ENCODE data around the gene RPL11. TPM values are rescaled to one million over a fixed set of nuclear protein-coding genes. Genes with fewer than 3 reads are reported as not detected.
A peak's percentile ranks its signal among the peaks of the same experiment; 100 is the strongest.

RPL11 gene
- total RNA-seq, 1 experiment from 2014 or later: 1,206 TPM

DNA sequence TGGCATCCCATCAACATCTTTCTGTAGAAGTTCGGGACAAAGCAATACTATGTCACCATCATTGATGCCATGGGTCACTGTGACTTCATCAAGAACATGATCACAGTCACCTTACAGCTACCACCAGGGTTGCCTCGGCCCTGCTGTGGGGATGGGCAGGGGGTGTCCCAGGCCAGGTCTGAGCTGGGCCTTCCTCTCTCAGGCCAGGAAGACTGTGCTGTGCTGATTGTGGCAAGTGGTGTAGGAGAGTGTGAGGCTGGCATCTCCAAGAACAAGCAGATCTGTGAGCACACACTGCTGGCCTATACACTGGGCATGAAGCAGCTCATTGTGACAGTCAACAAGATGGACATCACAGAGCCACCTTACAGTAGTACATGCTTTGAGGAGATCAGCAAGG lies 20.9 kb upstream of the RPL11 start:
- no peaks in the 10 kb centered on the region for H3K36me3 ChIP-seq (ENCODE audit: insufficient read depth, low read length, poor library complexity, severe bottlenecking)
- DNase-seq (ENCODE audit: low spot score): no peak
- intact Hi-C loops (cut with micrococcal nuclease; ENCODE audit: unreplicated experiment): no loop called here
- H3K27ac ChIP-seq (ENCODE audit: low read depth, low read length, poor library complexity, severe bottlenecking): no peak overlapping the region
- TF ChIP-seq, protein P1, sequence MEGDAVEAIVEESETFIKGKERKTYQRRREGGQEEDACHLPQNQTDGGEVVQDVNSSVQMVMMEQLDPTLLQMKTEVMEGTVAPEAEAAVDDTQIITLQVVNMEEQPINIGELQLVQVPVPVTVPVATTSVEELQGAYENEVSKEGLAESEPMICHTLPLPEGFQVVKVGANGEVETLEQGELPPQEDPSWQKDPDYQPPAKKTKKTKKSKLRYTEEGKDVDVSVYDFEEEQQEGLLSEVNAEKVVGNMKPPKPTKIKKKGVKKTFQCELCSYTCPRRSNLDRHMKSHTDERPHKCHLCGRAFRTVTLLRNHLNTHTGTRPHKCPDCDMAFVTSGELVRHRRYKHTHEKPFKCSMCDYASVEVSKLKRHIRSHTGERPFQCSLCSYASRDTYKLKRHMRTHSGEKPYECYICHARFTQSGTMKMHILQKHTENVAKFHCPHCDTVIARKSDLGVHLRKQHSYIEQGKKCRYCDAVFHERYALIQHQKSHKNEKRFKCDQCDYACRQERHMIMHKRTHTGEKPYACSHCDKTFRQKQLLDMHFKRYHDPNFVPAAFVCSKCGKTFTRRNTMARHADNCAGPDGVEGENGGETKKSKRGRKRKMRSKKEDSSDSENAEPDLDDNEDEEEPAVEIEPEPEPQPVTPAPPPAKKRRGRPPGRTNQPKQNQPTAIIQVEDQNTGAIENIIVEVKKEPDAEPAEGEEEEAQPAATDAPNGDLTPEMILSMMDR (conservative IDR thresholded peaks at IDR 0.05; ENCODE audit: low read depth, low read length): no peak
- TF ChIP-seq EZH2 (IDR thresholded peaks at IDR 0.05; ENCODE audit: borderline replicate concordance, low read depth, low read length, poor library complexity, severe bottlenecking): no peak
- no peaks in the 10 kb centered on the region for H3K9me3 ChIP-seq (ENCODE audit: low read depth, low read length, poor library complexity, severe bottlenecking)
- H3K27me3 ChIP-seq (replicated peaks; ENCODE audit: insufficient read depth, low read depth, low read length, poor library complexity): no peaks in the 10 kb centered on the region
- ChIA-PET POLR2A (ENCODE audit: low non-redundant PET) (no interaction called here), CTCF (no interaction called here)
- H3K4me3 ChIP-seq (ENCODE audit: low read depth, low read length, poor library complexity, severe bottlenecking): no peak overlapping the region
- H3K4me1 ChIP-seq (ENCODE audit: insufficient read depth, low read length, poor library complexity, severe bottlenecking): no peaks in the 10 kb centered on the region
- BruUV-seq (replicated peaks): no TSS peak

DNA sequence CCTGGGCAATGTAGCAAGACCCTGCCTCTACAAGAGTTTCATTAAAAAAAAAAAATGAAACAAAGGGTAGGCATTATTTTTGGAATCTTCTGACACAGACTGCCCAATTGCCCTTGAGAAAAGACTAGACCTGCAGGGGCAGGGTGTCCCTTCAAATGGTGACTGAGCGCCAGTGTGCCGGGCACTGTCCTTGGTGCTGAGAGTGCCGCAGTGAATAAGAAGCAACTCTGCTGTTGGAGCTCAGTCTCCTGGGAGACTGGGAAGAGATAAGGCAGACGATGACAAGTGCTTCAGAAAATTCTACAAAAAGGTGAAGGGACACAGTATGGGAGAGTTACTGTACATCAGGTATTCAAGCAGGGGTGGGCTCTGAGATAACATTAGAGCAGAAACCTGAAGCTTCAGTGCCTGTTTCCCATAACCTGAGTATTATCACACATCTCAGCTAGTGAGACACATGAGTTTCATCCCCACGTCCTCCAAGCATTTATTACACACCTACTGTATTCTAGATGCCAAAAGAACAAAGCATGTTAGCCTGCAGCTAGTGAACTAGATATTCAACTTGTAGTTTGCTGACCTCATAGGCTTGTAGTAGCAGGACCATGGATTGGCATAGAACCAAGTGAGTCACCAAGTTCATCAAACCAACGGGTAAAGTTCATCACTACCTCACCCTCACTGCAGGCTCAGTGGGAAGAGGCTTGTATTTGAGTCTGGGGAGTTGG lies 18.4 kb upstream of the RPL11 start:
- intact Hi-C loops (cut with micrococcal nuclease; ENCODE audit: unreplicated experiment): no loop called here
- Histone ChIP-seq H3K4me3 (ENCODE audit: low read depth, low read length, poor library complexity, severe bottlenecking) (no peak overlapping the region), H3K9me3 (ENCODE audit: low read depth, low read length, poor library complexity, severe bottlenecking) (no peaks in the 10 kb centered on the region), H3K36me3 (ENCODE audit: insufficient read depth, low read length, poor library complexity, severe bottlenecking) (no peaks in the 10 kb centered on the region), H3K27ac (ENCODE audit: low read depth, low read length, poor library complexity, severe bottlenecking) (no peak overlapping the region), H3K4me1 (ENCODE audit: insufficient read depth, low read length, poor library complexity, severe bottlenecking) (no peaks in the 10 kb centered on the region), H3K27me3 (replicated peaks; ENCODE audit: insufficient read depth, low read depth, low read length, poor library complexity) (no peaks in the 10 kb centered on the region)
- CTCF ChIA-PET: interaction anchor here (0.7 to 1.0 kb wide), 2 partner anchors 177 to 669 kb away, joined by 3 to 5 read pairs; no protein-coding TSS in a partner anchor
- TF ChIP-seq EZH2 (IDR thresholded peaks at IDR 0.05; ENCODE audit: borderline replicate concordance, low read depth, low read length, poor library complexity, severe bottlenecking): no peak
- TF ChIP-seq, protein P1 (conservative IDR thresholded peaks at IDR 0.05; ENCODE audit: low read depth, low read length): no peak
- POLR2A ChIA-PET (ENCODE audit: low non-redundant PET): no interaction called here
- peak; percentile 70 for DNase-seq (ENCODE audit: low spot score)
- BruUV-seq (replicated peaks): no TSS peak

DNA sequence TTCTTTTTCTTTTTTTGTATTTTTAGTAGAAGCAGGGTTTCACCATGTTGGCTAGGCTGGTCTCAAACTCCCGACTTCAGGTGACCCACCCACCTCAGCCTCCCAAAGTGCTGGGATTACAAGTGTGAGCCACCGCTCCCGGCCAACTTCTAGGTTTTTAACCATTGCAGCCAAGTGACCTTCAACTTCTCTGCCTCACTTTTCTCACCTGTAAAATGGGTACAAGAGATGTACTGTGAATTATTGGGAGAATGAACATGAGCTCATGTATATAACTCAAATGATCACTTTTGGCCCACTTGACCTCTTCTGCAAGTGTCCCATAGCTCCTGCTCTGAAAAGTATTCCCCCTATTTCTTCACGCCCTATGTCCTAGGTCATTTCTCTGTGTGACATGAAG lies 11.8 kb upstream of the RPL11 start:
- H3K27ac ChIP-seq (ENCODE audit: low read depth, low read length, poor library complexity, severe bottlenecking): no peak overlapping the region
- ChIA-PET POLR2A (ENCODE audit: low non-redundant PET) (no interaction called here), CTCF (interaction anchor here (1.1 kb wide), 1 partner anchor 12 kb away, joined by 3 read pairs; the partner anchor contains the start of gene RPL11)
- no peak for DNase-seq (ENCODE audit: low spot score)
- H3K4me3 ChIP-seq (ENCODE audit: low read depth, low read length, poor library complexity, severe bottlenecking): no peak overlapping the region
- no peak for TF ChIP-seq EZH2 (IDR thresholded peaks at IDR 0.05; ENCODE audit: borderline replicate concordance, low read depth, low read length, poor library complexity, severe bottlenecking)
- TF ChIP-seq, protein P1 (conservative IDR thresholded peaks at IDR 0.05; ENCODE audit: low read depth, low read length): no peak
- no peaks in the 10 kb centered on the region for H3K36me3 ChIP-seq (ENCODE audit: insufficient read depth, low read length, poor library complexity, severe bottlenecking)
- H3K27me3 ChIP-seq (replicated peaks; ENCODE audit: insufficient read depth, low read depth, low read length, poor library complexity): peaks cover 11% of the 10 kb centered on the region
- BruUV-seq (replicated peaks): no TSS peak
- no peaks in the 10 kb centered on the region for H3K9me3 ChIP-seq (ENCODE audit: low read depth, low read length, poor library complexity, severe bottlenecking)
- intact Hi-C loops (cut with micrococcal nuclease; ENCODE audit: unreplicated experiment): no loop called here
- no peaks in the 10 kb centered on the region for H3K4me1 ChIP-seq (ENCODE audit: insufficient read depth, low read length, poor library complexity, severe bottlenecking)
